H1 (cell line): ENCODE results near the gene SLC7A6OS.

Experiments
- CTCF ChIP-seq, 3 experiments: IDR thresholded peaks; 1 replicate in 2 of 3; 2 replicates in 1 of 3; pipeline versions ENCODE4 v1.5.1 to v1.6.1; 2011; ENCODE audit warnings: low read length in 3 of 3, mild to moderate bottlenecking in 3 of 3, inconsistent platforms in 2 of 3, low read depth in 1 of 3, moderate library complexity in 1 of 3; ENCODE audit not compliant: insufficient read depth in 1 of 3; ENCODE audit errors: control extremely low read depth in 1 of 3
- USF2 ChIP-seq: IDR thresholded peaks from 2 replicates; pipeline ENCODE4 v1.6.1; 2011; ENCODE audit warnings: low read length, improper control_type of control experiment

DNA sequence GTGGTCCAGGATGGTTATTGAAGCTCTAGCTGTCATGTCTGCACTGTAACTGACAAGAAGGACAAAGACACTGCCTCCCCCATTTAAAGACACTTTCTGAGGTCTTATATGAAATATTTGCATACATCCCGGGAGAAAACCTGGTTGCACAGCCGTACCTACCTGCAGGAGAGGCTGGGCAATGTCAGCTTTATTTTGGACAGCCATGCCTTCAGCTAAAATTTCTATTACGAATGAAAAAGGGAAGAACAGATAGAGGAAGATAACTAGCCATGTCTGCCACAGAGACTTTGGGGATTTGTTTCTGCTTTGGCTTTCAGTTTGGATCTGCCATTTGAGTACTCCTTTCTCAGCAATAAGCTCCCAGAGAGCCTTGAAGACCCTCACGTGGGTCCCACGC is 27.4 kb downstream of the SLC7A6OS start:
- TF ChIP-seq USF2 (no peak), CTCF (IDR thresholded peaks at IDR 0.05; ENCODE audit: control extremely low read depth in 1 of 3, insufficient read depth in 1 of 3, low read depth in 1 of 3, low read length in 3 of 3) (no peak)
